ENCODE results near the gene LYL1. TPM values are rescaled to one million over a fixed set of nuclear protein-coding genes. Genes with fewer than 3 reads are reported as not detected.

The LYL1 gene
- total and polyA plus RNA-seq, 2 donors (not counting 3 experiments of a cell fraction or from before 2014, with no cell fraction given): 74.4 to 87.3 TPM

GRCh38 chr19:13094106-13094504 is 8.6 kb downstream of the LYL1 start:
- no peaks in the 10 kb centered on the region for H4K20me1 ChIP-seq (replicated peaks; ENCODE audit: control insufficient read depth, extremely low read depth, insufficient read depth, low read length)
- no TSS peak for BruUV-seq (replicated peaks)
- POLR2A ChIA-PET: interaction anchor here (0.7 to 2.1 kb wide), 6 partner anchors 10 to 129 kb away, joined by 3 to 6 read pairs (median 4); no protein-coding TSS in a partner anchor

More at GRCh38 chr19:13094106-13094504, 8.6 kb downstream of the LYL1 start:
- no peaks in the 10 kb centered on the region for H3K27me3 ChIP-seq (ENCODE audit: control insufficient read depth in 2 of 2, insufficient read depth in 2 of 2, low read length in 2 of 2)
- H2AFZ ChIP-seq (ENCODE audit: low read depth, low read length): no peak overlapping the region
- DNase-seq (ENCODE audit: low read depth, low spot score): no peak
- no peaks in the 10 kb centered on the region for H3K9me1 ChIP-seq (replicated peaks; ENCODE audit: control insufficient read depth, extremely low read depth, insufficient read depth, low read length)
- no peak for TF ChIP-seq EZH2 (IDR thresholded peaks at IDR 0.05; ENCODE audit: borderline replicate concordance, low read depth, low read length, severe bottlenecking)
- TF ChIP-seq MYC (IDR thresholded peaks at IDR 0.05; ENCODE audit: low read depth, low read length): no peak
- no peak for TF ChIP-seq GATA2 (IDR thresholded peaks at IDR 0.05; ENCODE audit: insufficient read depth, insufficient read length, low read depth, low read length)
- TF ChIP-seq FOS (IDR thresholded peaks at IDR 0.05; ENCODE audit: borderline replicate concordance, insufficient read depth, low read length): no peak
- TF ChIP-seq MAX (IDR thresholded peaks at IDR 0.05; ENCODE audit: insufficient read depth, insufficient read length): no peak
- no peak for TF ChIP-seq POLR2A (IDR thresholded peaks at IDR 0.05; ENCODE audit: low read depth, low read length)
- no peak for TF ChIP-seq JUN (IDR thresholded peaks at IDR 0.05; ENCODE audit: borderline replicate concordance, insufficient read depth, insufficient read length, low read depth)
- TF ChIP-seq, protein P1, sequence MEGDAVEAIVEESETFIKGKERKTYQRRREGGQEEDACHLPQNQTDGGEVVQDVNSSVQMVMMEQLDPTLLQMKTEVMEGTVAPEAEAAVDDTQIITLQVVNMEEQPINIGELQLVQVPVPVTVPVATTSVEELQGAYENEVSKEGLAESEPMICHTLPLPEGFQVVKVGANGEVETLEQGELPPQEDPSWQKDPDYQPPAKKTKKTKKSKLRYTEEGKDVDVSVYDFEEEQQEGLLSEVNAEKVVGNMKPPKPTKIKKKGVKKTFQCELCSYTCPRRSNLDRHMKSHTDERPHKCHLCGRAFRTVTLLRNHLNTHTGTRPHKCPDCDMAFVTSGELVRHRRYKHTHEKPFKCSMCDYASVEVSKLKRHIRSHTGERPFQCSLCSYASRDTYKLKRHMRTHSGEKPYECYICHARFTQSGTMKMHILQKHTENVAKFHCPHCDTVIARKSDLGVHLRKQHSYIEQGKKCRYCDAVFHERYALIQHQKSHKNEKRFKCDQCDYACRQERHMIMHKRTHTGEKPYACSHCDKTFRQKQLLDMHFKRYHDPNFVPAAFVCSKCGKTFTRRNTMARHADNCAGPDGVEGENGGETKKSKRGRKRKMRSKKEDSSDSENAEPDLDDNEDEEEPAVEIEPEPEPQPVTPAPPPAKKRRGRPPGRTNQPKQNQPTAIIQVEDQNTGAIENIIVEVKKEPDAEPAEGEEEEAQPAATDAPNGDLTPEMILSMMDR (IDR thresholded peaks at IDR 0.05; ENCODE audit: extremely low read depth in 1 of 2, insufficient read depth in 1 of 2, low read depth in 1 of 2, low read length in 2 of 2): no peak
- no peak for TF ChIP-seq POLR2AphosphoS5 (IDR thresholded peaks at IDR 0.05; ENCODE audit: insufficient read depth, low read depth, low read length)
- no peak overlapping the region for H3K4me2 ChIP-seq (ENCODE audit: insufficient read depth, low read length)
- no peak overlapping the region for H3K9ac ChIP-seq (replicated peaks; ENCODE audit: extremely low read depth, insufficient read depth, low read length)
- CTCF ChIA-PET: interaction anchor here (0.6 to 8.5 kb wide), 34 partner anchors 9 to 335 kb away, joined by 3 to 543 read pairs (median 6); partner anchors contain the start of genes DAND5, NACC1 and NFIX
- intact Hi-C loops (cut with micrococcal nuclease): loop anchor here (1.0 to 5.0 kb wide), 5 partner anchors 42 to 129 kb away; no protein-coding TSS in a partner anchor
- H3K4me3 ChIP-seq (replicated peaks in 1 of 3; ENCODE audit: insufficient read depth in 1 of 3, low read depth in 1 of 3, low read length in 3 of 3): no peak overlapping the region
- H3K9me3 ChIP-seq (replicated peaks; ENCODE audit: control insufficient read depth, insufficient read depth, low read length): no peaks in the 10 kb centered on the region
- H3K36me3 ChIP-seq (ENCODE audit: control insufficient read depth in 2 of 2, extremely low read depth in 1 of 2, insufficient read depth in 2 of 2, low read length in 2 of 2): no peaks in the 10 kb centered on the region
- no peak overlapping the region for H3K27ac ChIP-seq (ENCODE audit: insufficient read depth, low read depth, low read length)
- peak; percentile 43 for FAIRE-seq
- H3K79me2 ChIP-seq (ENCODE audit: control insufficient read depth, insufficient read depth, low read length): peaks cover 2% of the 10 kb centered on the region
- peaks cover 37% of the 10 kb centered on the region for H3K4me1 ChIP-seq (ENCODE audit: control insufficient read depth, extremely low read depth, insufficient read depth, low read length)
- dilution Hi-C loops (cut with MboI; ENCODE audit: extremely low pct_ligation_motif_present, low sequenced_read_pairs): no loop called here

Measured in endothelial cell of umbilical vein (primary cell).